SU-DHL-6 (cell line): ENCODE data around the gene SLC6A20.

Experiments used
- CTCF ChIP-seq: fragments of 200-600 bp; sonication (generic); IDR thresholded peaks from one replicate; pipeline ENCODE4 v1.5.1; 2017; ENCODE audit warnings: antibody characterized with exemption, mild to moderate bottlenecking, low read length, moderate library complexity; ENCODE audit not compliant: insufficient read depth, poor library complexity, severe bottlenecking
- EZH2phosphoT487 ChIP-seq: fragments of 200-600 bp; sonication (generic), shearing (Covaris generic); conservative IDR thresholded peaks from 2 replicates; pipeline ENCODE4 v1.6.1; 2018; ENCODE audit warnings: mild to moderate bottlenecking, antibody characterized with exemption, low read length, moderate library complexity, mixed read lengths

- TF ChIP-seq CTCF = no peak
- TF ChIP-seq EZH2phosphoT487 = no peak
Observed at GRCh38 chr3:45807133-45807532, 10.8 kb upstream of the SLC6A20 start.
